NCI-H187 treated with DMSO at 0.1 percent for 48 hours (cell line): ENCODE results near the gene EHMT2.
"Not testable (repeated sequence)": the region's sequence is repeated elsewhere in the genome, so short reads cannot be mapped to it uniquely, and the experiment has no call there.

Experiments
- DNase-seq: peaks from one replicate; lab custom pipeline; 2025; lab: John Stamatoyannopoulos, UW

EHMT2 gene

GRCh38 chr6:31897612-31898382 lies at the start of gene EHMT2:
EHMT2 (minus strand) TSS chr6:31897698; CDS start chr6:31897677, 21 bp downstream.
- peak; percentile 53 for DNase-seq

GRCh38 chr6:31947070-31947675 lies 49.7 kb upstream of the EHMT2 start:
- DNase-seq, result no peak

- no peak for DNase-seq
Measured at GRCh38 chr6:31946370-31946885, 48.9 kb upstream of the EHMT2 start.

GRCh38 chr6:31945507-31946369 lies 48.2 kb upstream of the EHMT2 start, which contains the start of gene CFB:
CFB (plus strand) TSS chr6:31946095; CDS start chr6:31946222, 127 bp downstream.
- no peak for DNase-seq

- DNase-seq, result no peak
Measured at GRCh38 chr6:31945154-31945506, 47.6 kb upstream of the EHMT2 start.

GRCh38 chr6:31943742-31944141 lies 46.2 kb upstream of the EHMT2 start:
- DNase-seq, result no peak

GRCh38 chr6:31940256-31940664 lies 42.8 kb upstream of the EHMT2 start:
- no peak for DNase-seq

- no peak for DNase-seq
Measured at GRCh38 chr6:31935823-31936222, 38.3 kb upstream of the EHMT2 start.

GRCh38 chr6:31935021-31935420 lies 37.5 kb upstream of the EHMT2 start:
- no peak for DNase-seq

GRCh38 chr6:31933537-31933936 lies 36.0 kb upstream of the EHMT2 start:
- no peak for DNase-seq

GRCh38 chr6:31932137-31932536 lies 34.6 kb upstream of the EHMT2 start:
- DNase-seq, result not testable (repeated sequence)

- DNase-seq, result no peak
Measured at GRCh38 chr6:31930962-31931361, 33.5 kb upstream of the EHMT2 start.

GRCh38 chr6:31928672-31928939 lies 31.1 kb upstream of the EHMT2 start:
- DNase-seq, result no peak

GRCh38 chr6:31927863-31928671 lies 30.6 kb upstream of the EHMT2 start:
- no peak for DNase-seq

- no peak for DNase-seq
Measured at GRCh38 chr6:31927242-31927862, 29.9 kb upstream of the EHMT2 start, which contains the start of gene C2. C2 (plus strand) TSS chr6:31927717; CDS start chr6:31927753, 36 bp downstream.

GRCh38 chr6:31922942-31923341 lies 25.4 kb upstream of the EHMT2 start:
- no peak for DNase-seq

GRCh38 chr6:31920811-31921210 lies 23.3 kb upstream of the EHMT2 start:
- no peak for DNase-seq

- no peak for DNase-seq
Measured at GRCh38 chr6:31919624-31920303, 22.3 kb upstream of the EHMT2 start.

- no peak for DNase-seq
Measured at GRCh38 chr6:31918069-31918720, 20.7 kb upstream of the EHMT2 start.

- DNase-seq, result no peak
Measured at GRCh38 chr6:31915756-31916155, 18.3 kb upstream of the EHMT2 start.
